ENCODE measurements around the gene KLHDC7A.

Gene KLHDC7A

GRCh38 chr1:18508084-18508483, 27.4 kb downstream of the KLHDC7A start:
- no peak for DNase-seq

GRCh38 chr1:18511149-18511873, 30.6 kb downstream of the KLHDC7A start:
- ATAC-seq (no peak), DNase-seq (no peak)

More at GRCh38 chr1:18508084-18508483, 27.4 kb downstream of the KLHDC7A start:
- ATAC-seq: no peak

- DNase-seq (no peak), ATAC-seq (no peak)
Observed at GRCh38 chr1:18511874-18512150, 31.1 kb downstream of the KLHDC7A start.

GRCh38 chr1:18512883-18513282, 32.2 kb downstream of the KLHDC7A start:
- no peak for ATAC-seq
- DNase-seq: no peak

GRCh38 chr1:18513995-18514394, 33.3 kb downstream of the KLHDC7A start:
- ATAC-seq (no peak), DNase-seq (no peak)

- ATAC-seq: no peak
Observed at GRCh38 chr1:18515120-18515667, 34.5 kb downstream of the KLHDC7A start.

GRCh38 chr1:18516473-18516872, 35.7 kb downstream of the KLHDC7A start:
- no peak for ATAC-seq
- DNase-seq: no peak

More at GRCh38 chr1:18515120-18515667, 34.5 kb downstream of the KLHDC7A start:
- DNase-seq: no peak

- no peak for DNase-seq
- no peak for ATAC-seq
Observed at GRCh38 chr1:18526436-18527275, 45.9 kb downstream of the KLHDC7A start.

GRCh38 chr1:18527514-18527913, 46.8 kb downstream of the KLHDC7A start:
- no peak for DNase-seq
- no peak for ATAC-seq

GRCh38 chr1:18527921-18528320, 47.2 kb downstream of the KLHDC7A start:
- no peak for ATAC-seq

GRCh38 chr1:18528616-18529015, 47.9 kb downstream of the KLHDC7A start:
- no peak for ATAC-seq
- no peak for DNase-seq

More at GRCh38 chr1:18527921-18528320, 47.2 kb downstream of the KLHDC7A start:
- DNase-seq: no peak

GRCh38 chr1:18529714-18530113, 49.0 kb downstream of the KLHDC7A start:
- ATAC-seq: no peak
- DNase-seq: no peak

GRCh38 chr1:18530587-18531502, 50.1 kb downstream of the KLHDC7A start:
- DNase-seq (no peak), ATAC-seq (no peak)

- DNase-seq: no peak
Observed at GRCh38 chr1:18531503-18531845, 50.7 kb downstream of the KLHDC7A start.

GRCh38 chr1:18532390-18533170, 51.9 kb downstream of the KLHDC7A start:
- ATAC-seq: no peak
- DNase-seq: no peak

More at GRCh38 chr1:18531503-18531845, 50.7 kb downstream of the KLHDC7A start:
- ATAC-seq: no peak

- no peak for DNase-seq
- no peak for ATAC-seq
Observed at GRCh38 chr1:18533259-18533658, 52.5 kb downstream of the KLHDC7A start.

- ATAC-seq: no peak
- DNase-seq: no peak
Observed at GRCh38 chr1:18534810-18535205, 54.1 kb downstream of the KLHDC7A start.

All from stimulated activated naive CD8-positive, alpha-beta T cell treated with anti-CD3 and anti-CD28 coated beads, Interleukin-15, Interleukin-2, amounts not matched to agents 100 U/mL and 50 U/mL, for 24 hours (primary cell).